Pancreas (tissue), 10 donors: ENCODE data around the gene RNF44. TPM values are rescaled to one million over a fixed set of nuclear protein-coding genes. Genes with fewer than 3 reads are reported as not detected.

Experiments
- ATAC-seq, 4 donors: fragments of 200-7000 bp; cut with Tn5 transposase; one replicate each; pipeline versions ENCODE4 v1.8.0 to v1.9.1; 2020; ENCODE audit warnings: mild to moderate bottlenecking in 4 of 4, moderate library complexity in 4 of 4
- DNase-seq, 6 donors: peaks; one replicate each; pipeline ENCODE4 v3.0.0-alpha.2; 2020
- FAIRE-seq: peaks from 2 replicates; lab custom pipeline; 2012; peaks lifted over from hg19 to GRCh38; lab: Jason Lieb, UNC
- H3K27ac ChIP-seq, 4 donors: fragments of 200-600 bp; sonication (generic); 1 replicate in 3 of 4; 2 replicates in 1 of 4; pipeline versions ENCODE4 v1.5.0 to v1.8.0; 2020
- H3K27me3 ChIP-seq, 4 donors: fragments of 200-600 bp; one replicate each; pipeline ENCODE4 v1.8.0; 2021
- H3K36me3 ChIP-seq, 3 donors: fragments of 200-600 bp; sonication (generic) in 1 of 3; one replicate each; pipeline versions ENCODE4 v1.5.0 to v1.8.0; 2020 to 2021
- H3K4me1 ChIP-seq, 3 donors: fragments of 200-600 bp; one replicate each; pipeline ENCODE4 v1.8.0; 2021
- H3K4me3 ChIP-seq, 4 donors: fragments of 200-600 bp; sonication (generic) in 2 of 4; one replicate each; pipeline versions ENCODE4 v1.5.0 to v1.8.0; 2020 to 2021
- H3K9me3 ChIP-seq, 4 donors: fragments of 200-600 bp; one replicate each; pipeline ENCODE4 v1.8.0; 2021
- CTCF ChIP-seq, 4 donors: fragments of 200-600 bp; sonication (generic) in 3 of 4; IDR thresholded peaks; one replicate each; pipeline versions ENCODE4 v1.5.0 to v1.8.0; 2021; ENCODE audit warnings: antibody characterized with exemption in 4 of 4
- WGBS, 2 donors: extraction: QIAGEN DNeasy Blood & Tissue Kit; methylation state at CpG; one replicate each; pipeline ENCODE4 v1.1.7; 2013; 5-methylcytosine and 5-hydroxymethylcytosine counted together
- intact Hi-C, 3 donors: fragments of 100-400 bp; cut with DNase I; formaldehyde crosslinking; loops; one replicate each; pipeline versions ENCODE4 v1.11.1 to v1.14.2; 2022
- polyA plus RNA-seq, 2 donors: library from polyadenylated mRNA; stranded (reverse); fragments of 200-250 nt; gene quantifications; one replicate each; pipeline ENCODE4 v1.2.3, GENCODE V29; 2013
- total RNA-seq, 6 donors: library from RNA; stranded (reverse); fragmentation: NEBNext Ultra II Directional in 4 of 6; extraction: Animal tissue kit (Norgen Biotek cat#: 25700) in 4 of 6; gene quantifications; one replicate each; pipeline versions ENCODE4 v1.2.1 to v1.2.4, GENCODE V29; 2021 to 2023
- donor health status: healthy with polysubstance abuse.
- donor health status: DM: no; HTN: no; CAD: no; lungs with moderate emphysema.
- donor health status: DM: no; HTN: no; CAD: no.
- donor health status: control.
- donor health status: control.
- donor health status: Bipolar disorder and iron deficiency.
- donor health status: DM: yes; HTN: yes; CAD: no.
- donor health status: DM: no; HTN: no; CAD: no.
- donor health status: DM: no; HTN: no; CAD: no.
- donor health status: DM: yes; HTN: yes; CAD: no.

Gene RNF44
- total and polyA plus RNA-seq, 8 donors, result 13.8 to 36.6 (median 18.5) TPM

DNA sequence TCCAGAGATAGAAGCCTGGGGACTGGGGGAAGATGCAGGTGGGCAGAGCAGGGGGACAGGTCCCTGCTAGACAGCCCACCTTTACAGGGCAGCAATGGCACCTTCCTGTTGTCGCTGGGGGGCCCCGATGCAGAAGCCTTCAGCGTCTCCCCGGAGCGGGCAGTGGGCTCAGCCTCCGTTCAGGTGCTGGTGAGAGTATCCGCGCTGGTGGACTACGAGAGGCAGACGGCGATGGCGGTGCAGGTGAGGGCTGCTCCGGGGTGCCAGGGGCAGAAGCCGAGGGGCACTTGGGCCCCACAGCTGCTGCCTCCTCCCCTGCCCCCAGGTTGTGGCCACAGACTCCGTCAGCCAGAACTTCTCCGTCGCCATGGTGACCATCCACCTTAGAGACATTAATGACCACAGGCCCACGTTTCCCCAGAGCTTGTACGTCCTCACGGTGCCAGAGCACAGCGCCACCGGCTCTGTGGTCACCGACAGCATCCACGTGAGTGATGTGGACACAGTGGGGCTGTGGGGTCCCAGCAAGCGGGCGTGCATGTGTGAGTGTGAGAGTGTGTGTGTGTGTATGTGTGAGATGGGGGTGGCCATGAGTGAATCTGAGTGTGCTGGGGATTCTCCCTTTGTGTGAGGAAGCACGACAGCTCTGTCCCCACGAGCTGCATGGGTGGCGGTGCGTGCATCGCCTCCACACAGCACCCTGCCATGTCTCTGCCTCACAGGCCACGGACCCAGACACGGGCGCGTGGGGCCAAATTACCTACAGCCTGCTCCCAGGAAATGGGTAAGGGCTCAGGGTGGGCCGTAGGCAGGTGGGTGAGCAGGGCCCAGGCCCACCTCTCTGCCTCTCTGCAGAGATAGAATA lies 40.3 kb upstream of the RNF44 start:
- intact Hi-C loops, result loop anchor here in 1 of 3 donors (10.0 kb wide), 1 partner anchor 163 kb away; the partner anchor contains the start of gene CLTB
- no peaks in the 10 kb centered on the region for H3K36me3 ChIP-seq
- TF ChIP-seq CTCF (IDR thresholded peaks at IDR 0.05), result no peak
- DNase-seq, result peak in 1 of 6 donors; percentile 67
- FAIRE-seq, result no peak
- H3K9me3 ChIP-seq, result no peaks in the 10 kb centered on the region
- no peak overlapping the region for H3K4me3 ChIP-seq
- ATAC-seq, result peak in 1 of 4 donors; percentile 11
- H3K27ac ChIP-seq, result no peak overlapping the region
- no peaks in the 10 kb centered on the region for H3K4me1 ChIP-seq
- H3K27me3 ChIP-seq, result no peaks in the 10 kb centered on the region
- 85 to 90% methylated on average over 35 to 36 of the region's 36 CpGs for WGBS, 2 donors

- ATAC-seq (no peak), DNase-seq (peak in 1 of 6 donors; percentile 70), FAIRE-seq (no peak)
- no peak for TF ChIP-seq CTCF (IDR thresholded peaks at IDR 0.05)
- H3K4me1 ChIP-seq, result no peaks in the 10 kb centered on the region
- no peaks in the 10 kb centered on the region for H3K9me3 ChIP-seq
- H3K27ac ChIP-seq, result no peak overlapping the region
- no peaks in the 10 kb centered on the region for H3K36me3 ChIP-seq
- H3K4me3 ChIP-seq, result no peak overlapping the region
- intact Hi-C loops, result loop anchor here in 1 of 3 donors (10.0 kb wide), 1 partner anchor 161 kb away; the partner anchor contains the start of gene CLTB
- H3K27me3 ChIP-seq, result no peaks in the 10 kb centered on the region
- WGBS, 2 donors, result 74 to 83% methylated on average over 37 of the region's 37 CpGs
Observed at GRCh38 chr5:176575488-176576422, 38.6 kb upstream of the RNF44 start.

GRCh38 chr5:176575066-176575465 lies 37.9 kb upstream of the RNF44 start:
- H3K4me3 ChIP-seq, result no peak overlapping the region
- no peaks in the 10 kb centered on the region for H3K27me3 ChIP-seq
- H3K4me1 ChIP-seq, result no peaks in the 10 kb centered on the region
- no peaks in the 10 kb centered on the region for H3K36me3 ChIP-seq
- 67 to 70% methylated on average over 14 of the region's 14 CpGs for WGBS, 2 donors
- H3K9me3 ChIP-seq, result no peaks in the 10 kb centered on the region
- intact Hi-C loops, result loop anchor here in 1 of 3 donors (10.0 kb wide), 1 partner anchor 160 kb away; the partner anchor contains the start of gene CLTB
- no peak overlapping the region for H3K27ac ChIP-seq
- DNase-seq (no peak), ATAC-seq (no peak), FAIRE-seq (no peak)
- no peak for TF ChIP-seq CTCF (IDR thresholded peaks at IDR 0.05)

GRCh38 chr5:176574297-176574591 lies 37.0 kb upstream of the RNF44 start:
- DNase-seq, result no peak

More at GRCh38 chr5:176574297-176574591, 37.0 kb upstream of the RNF44 start:
- FAIRE-seq (no peak), ATAC-seq (no peak)
- Histone ChIP-seq H3K27ac (no peak overlapping the region), H3K4me1 (no peaks in the 10 kb centered on the region), H3K27me3 (no peaks in the 10 kb centered on the region), H3K9me3 (no peaks in the 10 kb centered on the region), H3K4me3 (no peak overlapping the region), H3K36me3 (no peaks in the 10 kb centered on the region)
- peak in 2 of 4 donors; percentile 3 to 14 for TF ChIP-seq CTCF (IDR thresholded peaks at IDR 0.05)
- intact Hi-C loops, result loop anchor here in 1 of 3 donors (10.0 kb wide), 1 partner anchor 159 kb away; the partner anchor contains the start of gene CLTB
- WGBS, 2 donors, result 25 to 38% methylated on average over 10 of the region's 10 CpGs
